COR-L47 (cell line): Measurements from ENCODE around the gene SLC8B1.

Source experiments
- DNase-seq: peaks from one replicate; lab custom pipeline; 2025; lab: John Stamatoyannopoulos, UW

The SLC8B1 gene

GRCh38 chr12:113268621-113269020 lies 66.3 kb downstream of the SLC8B1 start:
- DNase-seq: no peak

GRCh38 chr12:113268136-113268535 lies 66.8 kb downstream of the SLC8B1 start:
- no peak for DNase-seq

- no peak for DNase-seq
These were observed 67.3 kb downstream of the SLC8B1 start for GRCh38 chr12:113267621-113268020.

GRCh38 chr12:113266106-113266895 lies 68.6 kb downstream of the SLC8B1 start:
- DNase-seq: no peak

GRCh38 chr12:113263431-113263963 lies 71.4 kb downstream of the SLC8B1 start:
- no peak for DNase-seq

GRCh38 chr12:113262710-113263109 lies 72.2 kb downstream of the SLC8B1 start:
- no peak for DNase-seq

GRCh38 chr12:113261847-113262470 lies 73.0 kb downstream of the SLC8B1 start:
- no peak for DNase-seq

- no peak for DNase-seq
These were observed 74.1 kb downstream of the SLC8B1 start for GRCh38 chr12:113260636-113261300.

- peak; percentile 22 for DNase-seq
These were observed 74.8 kb downstream of the SLC8B1 start for GRCh38 chr12:113260127-113260526.

GRCh38 chr12:113257564-113257963 lies 77.3 kb downstream of the SLC8B1 start:
- no peak for DNase-seq

- DNase-seq: no peak
These were observed 80.6 kb downstream of the SLC8B1 start for GRCh38 chr12:113254298-113254697.

- DNase-seq: no peak
These were observed 81.2 kb downstream of the SLC8B1 start for GRCh38 chr12:113253532-113254285.

GRCh38 chr12:113252494-113252893 lies 82.4 kb downstream of the SLC8B1 start:
- DNase-seq: no peak

- DNase-seq: no peak
These were observed 83.4 kb downstream of the SLC8B1 start for GRCh38 chr12:113251404-113252070.

GRCh38 chr12:113250045-113250444 lies 84.9 kb downstream of the SLC8B1 start:
- DNase-seq: no peak

- DNase-seq: no peak
These were observed 85.4 kb downstream of the SLC8B1 start for GRCh38 chr12:113249546-113249945.

- no peak for DNase-seq
These were observed 86.0 kb downstream of the SLC8B1 start for GRCh38 chr12:113248842-113249435.
